ENCODE data around the gene RUVBL1.

DNA sequence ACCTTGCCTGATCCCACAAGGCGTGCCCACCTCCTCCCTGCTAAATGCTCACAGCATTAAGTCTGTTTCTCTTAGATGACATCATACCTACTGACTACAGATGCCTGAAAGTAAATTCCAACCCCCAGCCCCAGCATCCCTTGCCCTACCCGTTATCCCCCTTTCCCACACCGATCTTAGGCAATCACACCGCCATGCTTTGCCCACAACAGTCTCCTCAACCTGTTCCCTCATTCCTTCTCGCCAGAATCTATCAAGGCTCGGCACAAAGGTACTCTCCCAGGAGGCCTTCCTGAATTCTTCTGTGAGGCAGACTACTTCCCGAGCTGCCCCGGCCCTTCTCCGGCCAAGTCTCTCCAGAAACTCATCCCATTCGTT is 72.2 kb downstream of the RUVBL1 start:
- no peak for TF ChIP-seq CTCF (IDR thresholded peaks at IDR 0.05; ENCODE audit: insufficient read depth, low read length)
- TF ChIP-seq SPI1 (IDR thresholded peaks at IDR 0.05; ENCODE audit: borderline replicate concordance, low read depth), result no peak
- TF ChIP-seq, protein P1, sequence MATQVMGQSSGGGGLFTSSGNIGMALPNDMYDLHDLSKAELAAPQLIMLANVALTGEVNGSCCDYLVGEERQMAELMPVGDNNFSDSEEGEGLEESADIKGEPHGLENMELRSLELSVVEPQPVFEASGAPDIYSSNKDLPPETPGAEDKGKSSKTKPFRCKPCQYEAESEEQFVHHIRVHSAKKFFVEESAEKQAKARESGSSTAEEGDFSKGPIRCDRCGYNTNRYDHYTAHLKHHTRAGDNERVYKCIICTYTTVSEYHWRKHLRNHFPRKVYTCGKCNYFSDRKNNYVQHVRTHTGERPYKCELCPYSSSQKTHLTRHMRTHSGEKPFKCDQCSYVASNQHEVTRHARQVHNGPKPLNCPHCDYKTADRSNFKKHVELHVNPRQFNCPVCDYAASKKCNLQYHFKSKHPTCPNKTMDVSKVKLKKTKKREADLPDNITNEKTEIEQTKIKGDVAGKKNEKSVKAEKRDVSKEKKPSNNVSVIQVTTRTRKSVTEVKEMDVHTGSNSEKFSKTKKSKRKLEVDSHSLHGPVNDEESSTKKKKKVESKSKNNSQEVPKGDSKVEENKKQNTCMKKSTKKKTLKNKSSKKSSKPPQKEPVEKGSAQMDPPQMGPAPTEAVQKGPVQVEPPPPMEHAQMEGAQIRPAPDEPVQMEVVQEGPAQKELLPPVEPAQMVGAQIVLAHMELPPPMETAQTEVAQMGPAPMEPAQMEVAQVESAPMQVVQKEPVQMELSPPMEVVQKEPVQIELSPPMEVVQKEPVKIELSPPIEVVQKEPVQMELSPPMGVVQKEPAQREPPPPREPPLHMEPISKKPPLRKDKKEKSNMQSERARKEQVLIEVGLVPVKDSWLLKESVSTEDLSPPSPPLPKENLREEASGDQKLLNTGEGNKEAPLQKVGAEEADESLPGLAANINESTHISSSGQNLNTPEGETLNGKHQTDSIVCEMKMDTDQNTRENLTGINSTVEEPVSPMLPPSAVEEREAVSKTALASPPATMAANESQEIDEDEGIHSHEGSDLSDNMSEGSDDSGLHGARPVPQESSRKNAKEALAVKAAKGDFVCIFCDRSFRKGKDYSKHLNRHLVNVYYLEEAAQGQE (IDR thresholded peaks at IDR 0.05; ENCODE audit: insufficient replicate concordance, low read depth), result no peak
- TF ChIP-seq GABPA (IDR thresholded peaks at IDR 0.05; ENCODE audit: low read depth), result no peak
